ENCODE data around the gene PCDHGA1. TPM values are rescaled to one million over a fixed set of nuclear protein-coding genes. Genes with fewer than 3 reads are reported as not detected.
A peak's percentile ranks its signal among the peaks of the same experiment; 100 is the strongest.

PCDHGA1 gene
- total and polyA plus RNA-seq, 9 of the 15 experiments (the other 6 are each of a cell fraction or from before 2014, with no cell fraction given): 0.05 to 0.26 (median 0.18) TPM; not detected in 2

DNA sequence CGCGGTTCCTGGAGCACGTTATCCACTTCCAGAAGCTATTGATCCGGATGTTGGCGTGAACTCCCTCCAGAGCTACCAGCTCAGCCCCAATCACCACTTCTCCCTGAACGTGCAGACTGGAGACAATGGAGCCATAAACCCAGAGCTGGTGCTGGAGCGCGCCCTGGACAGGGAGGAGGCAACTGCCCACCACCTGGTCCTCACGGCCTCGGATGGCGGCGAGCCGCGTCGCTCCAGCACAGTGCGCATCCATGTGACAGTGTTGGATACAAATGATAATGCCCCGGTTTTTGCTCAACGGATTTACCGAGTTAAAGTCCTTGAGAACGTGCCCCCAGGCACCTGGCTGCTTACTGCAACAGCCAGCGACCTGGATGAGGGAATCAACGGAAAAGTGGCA is 73.1 kb downstream of the PCDHGA1 start:
- ChIA-PET POLR2A (no interaction called here), CTCF (ENCODE audit: low intra/inter-chr PET ratio) (interaction anchor here (2.1 kb wide), 1 partner anchor 161 kb away, joined by 10 read pairs; no protein-coding TSS in a partner anchor)
- in situ Hi-C loops (cut with MboI): no loop called here
- WGBS (ENCODE audit: insufficient coverage, low coverage, missing lambda C conversion rate): 1% methylated on average over 20 of the region's 22 CpGs
- no peak overlapping the region for H3K9ac ChIP-seq (ENCODE audit: insufficient read depth in 1 of 2, low read depth in 2 of 2, low read length in 2 of 2)
- ATAC-seq (peak; percentile 34; the same call in 1 of the 3 replicates), DNase-seq (ENCODE audit: extremely low read depth in 1 of 4, low spot score in 3 of 4) (no peak), FAIRE-seq (no peak)
- intact Hi-C loops (cut with micrococcal nuclease): no loop called here
- H4K20me1 ChIP-seq (replicated peaks; ENCODE audit: control insufficient read depth, insufficient read depth, low read length): no peaks in the 10 kb centered on the region
- peaks cover 0 to 12% of the 10 kb centered on the region in 2 experiments; a peak in 3 of 5 replicates for H3K4me1 ChIP-seq (replicated peaks in 1 of 2; ENCODE audit: control insufficient read depth in 2 of 2, insufficient read depth in 2 of 2, low read length in 2 of 2)
- no TSS peak for BruUV-seq (replicated peaks)
- no peak overlapping the region for H3K4me2 ChIP-seq (ENCODE audit: insufficient read depth, low read length)
- no peaks in the 10 kb centered on the region for H3K79me2 ChIP-seq (ENCODE audit: control insufficient read depth, insufficient read depth, low read length)
- H3K36me3 ChIP-seq (ENCODE audit: control insufficient read depth, insufficient read depth, low read length): no peaks in the 10 kb centered on the region
- no peak overlapping the region for H2AFZ ChIP-seq (ENCODE audit: low read depth, low read length)
- H3K27ac ChIP-seq (ENCODE audit: extremely low read depth, low read depth, low read length): no peak overlapping the region
- peaks cover 2% of the 10 kb centered on the region; the same call in 1 of the 2 replicates for H3K9me3 ChIP-seq (replicated peaks; ENCODE audit: control insufficient read depth, insufficient read depth, low read depth, low read length)
- peaks cover 3 to 30% of the 10 kb centered on the region in 2 experiments; a peak in 3 of 5 replicates for H3K27me3 ChIP-seq (ENCODE audit: control insufficient read depth in 2 of 2, insufficient read depth in 2 of 2, low read length in 2 of 2)
- no peak overlapping the region for H3K4me3 ChIP-seq
- H3K9me1 ChIP-seq (ENCODE audit: control insufficient read depth, insufficient read depth, low read length): no peaks in the 10 kb centered on the region
- TF ChIP-seq CXXC5 (CRISPR knock-in tag; IDR thresholded peaks at IDR 0.05) (no peak), ZNF717 (CRISPR knock-in tag; IDR thresholded peaks at IDR 0.05) (no peak), ZNF41 (CRISPR knock-in tag; conservative IDR thresholded peaks at IDR 0.05) (no peak), VEZF1 (CRISPR knock-in tag; IDR thresholded peaks at IDR 0.05) (no peak), E4F1 (CRISPR knock-in tag; IDR thresholded peaks at IDR 0.05; ENCODE audit: borderline replicate concordance) (no peak), NRF1 (conservative IDR thresholded peaks at IDR 0.05 in 1 of 2, IDR thresholded peaks at IDR 0.05 in 1 of 2) (no peak), TAF15 (IDR thresholded peaks at IDR 0.05; ENCODE audit: low read depth, low read length) (no peak), ZNF3 (CRISPR knock-in tag; IDR thresholded peaks at IDR 0.05) (no peak), CTCFL (IDR thresholded peaks at IDR 0.05; ENCODE audit: borderline replicate concordance, insufficient read depth, low read depth, low read length, poor library complexity, severe bottlenecking) (no peak), DDX20 (tag; IDR thresholded peaks at IDR 0.05; ENCODE audit: low read depth) (no peak), NFXL1 (CRISPR knock-in tag; IDR thresholded peaks at IDR 0.05) (no peak), TAL1 (IDR thresholded peaks at IDR 0.05) (no peak), RBFOX2 (IDR thresholded peaks at IDR 0.05; ENCODE audit: low read depth, low read length) (no peak), GTF2A2 (tag; IDR thresholded peaks at IDR 0.05) (no peak), ZBTB7A (IDR thresholded peaks at IDR 0.05; ENCODE audit: borderline replicate concordance, control insufficient read depth, low read depth, low read length) (no peak), PTRF (tag; IDR thresholded peaks at IDR 0.05) (no peak)
- TF ChIP-seq, protein P1, sequence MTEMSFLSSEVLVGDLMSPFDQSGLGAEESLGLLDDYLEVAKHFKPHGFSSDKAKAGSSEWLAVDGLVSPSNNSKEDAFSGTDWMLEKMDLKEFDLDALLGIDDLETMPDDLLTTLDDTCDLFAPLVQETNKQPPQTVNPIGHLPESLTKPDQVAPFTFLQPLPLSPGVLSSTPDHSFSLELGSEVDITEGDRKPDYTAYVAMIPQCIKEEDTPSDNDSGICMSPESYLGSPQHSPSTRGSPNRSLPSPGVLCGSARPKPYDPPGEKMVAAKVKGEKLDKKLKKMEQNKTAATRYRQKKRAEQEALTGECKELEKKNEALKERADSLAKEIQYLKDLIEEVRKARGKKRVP (CRISPR knock-in tag; IDR thresholded peaks at IDR 0.05): no peak

Measured in K562 (cell line).